SK-N-SH (cell line): Measurements from ENCODE around the gene ZNF865. TPM values are rescaled to one million over a fixed set of nuclear protein-coding genes. Genes with fewer than 3 reads are reported as not detected.

Source experiments
- CTCF ChIA-PET: fragments of 300-600, 350-600 bp; formaldehyde crosslinking; extraction: SDS; loops from one replicate; lab custom pipeline; 2021; lab: Yijun Ruan, JAX
- POLR2A ChIA-PET: fragments of 350-600 bp; sonication (Branson Sonifier 250); formaldehyde crosslinking; extraction: SDS; loops from one replicate; lab custom pipeline; 2020; ENCODE audit warnings: antibody characterized with exemption, inconsistent platforms; lab: Yijun Ruan, JAX
- DNase-seq: peaks from one replicate; pipeline ENCODE4 v3.0.0; 2012
- H2AFZ ChIP-seq: fragments of 200-600 bp; sonication (generic); 2 replicates; pipeline ENCODE4 v1.8.1; 2016; ENCODE audit warnings: antibody characterized with exemption, mild to moderate bottlenecking, low read depth
- H3F3A ChIP-seq: fragments of 200-600 bp; sonication (generic); replicated peaks from 2 replicates; pipeline ENCODE3; 2016; ENCODE audit warnings: antibody characterized with exemption, mild to moderate bottlenecking; ENCODE audit not compliant: insufficient read depth
- H3K27ac ChIP-seq, 2 experiments: fragments of 200-500 bp in 1 of 2; fragments of 200-600 bp in 1 of 2; sonication (Bioruptor generic) in 1 of 2; sonication (generic), shearing (Covaris generic) in 1 of 2; 2 replicates each; pipeline versions ENCODE4 v1.5.1 to v1.6.1; 2014 to 2016; ENCODE audit warnings: low read depth in 2 of 2, inconsistent platforms in 1 of 2, low read length in 1 of 2, mild to moderate bottlenecking in 1 of 2, mixed read lengths in 1 of 2
- H3K27me3 ChIP-seq: fragments of 200-600 bp; sonication (generic), shearing (Covaris generic); 2 replicates; pipeline ENCODE4 v1.6.1; 2016; ENCODE audit warnings: mixed run types; ENCODE audit not compliant: insufficient read depth
- H3K36me3 ChIP-seq, 2 experiments: fragments of 200-500 bp in 1 of 2; fragments of 200-600 bp in 1 of 2; sonication (Bioruptor generic) in 1 of 2; sonication (generic) in 1 of 2; replicated peaks in 1 of 2; 2 replicates each; pipeline versions ENCODE3 to v1.5.1; 2014 to 2016; ENCODE audit warnings: low read length in 1 of 2, mild to moderate bottlenecking in 1 of 2; ENCODE audit not compliant: insufficient read depth in 2 of 2, control insufficient read depth in 1 of 2
- H3K4me1 ChIP-seq, 2 experiments: fragments of 200-500 bp in 1 of 2; fragments of 200-600 bp in 1 of 2; sonication (Bioruptor generic) in 1 of 2; sonication (generic), shearing (Covaris generic) in 1 of 2; 2 replicates each; pipeline versions ENCODE4 v1.5.1 to v1.6.1; 2014 to 2016; ENCODE audit warnings: low read depth in 1 of 2, low read length in 1 of 2, mixed run types in 1 of 2; ENCODE audit not compliant: insufficient read depth in 2 of 2, control insufficient read depth in 1 of 2
- H3K4me2 ChIP-seq: fragments of 200-600 bp; sonication (generic), shearing (Covaris generic); 2 replicates; pipeline ENCODE4 v1.6.1; 2017; ENCODE audit warnings: mixed run types
- H3K4me3 ChIP-seq, 2 experiments: fragments of 200-500 bp in 1 of 2; fragments of 200-600 bp in 1 of 2; sonication (Bioruptor generic) in 1 of 2; sonication (generic), shearing (Covaris generic) in 1 of 2; 2 replicates each; pipeline versions ENCODE4 v1.5.1 to v1.8.1; 2014 to 2016; ENCODE audit warnings: low read depth in 2 of 2, inconsistent platforms in 1 of 2, low read length in 1 of 2, mild to moderate bottlenecking in 1 of 2, mixed read lengths in 1 of 2, moderate library complexity in 1 of 2
- H3K79me2 ChIP-seq: fragments of 200-600 bp; sonication (generic); 2 replicates; pipeline ENCODE4 v1.8.1; 2017; ENCODE audit warnings: mild to moderate bottlenecking; ENCODE audit not compliant: insufficient read depth
- H3K9ac ChIP-seq: fragments of 200-600 bp; sonication (generic); 2 replicates; pipeline ENCODE4 v1.6.1; 2017; ENCODE audit warnings: mixed run types
- H3K9me2 ChIP-seq: fragments of 200-600 bp; sonication (generic); 2 replicates; pipeline ENCODE4 v1.6.1; 2017; ENCODE audit warnings: mixed run types
- H3K9me3 ChIP-seq: fragments of 200-600 bp; sonication (generic); 2 replicates; pipeline ENCODE4 v1.6.1; 2017; ENCODE audit warnings: mixed run types, mild to moderate bottlenecking, moderate library complexity
- H4K20me1 ChIP-seq: fragments of 200-600 bp; sonication (generic); 2 replicates; pipeline ENCODE4 v1.6.1; 2017; ENCODE audit warnings: mild to moderate bottlenecking, mixed run types; ENCODE audit not compliant: insufficient read depth
- CHD2 ChIP-seq: fragments of 150-350 bp; IDR thresholded peaks from 2 replicates; pipeline ENCODE4 v1.6.1; 2018; ENCODE audit warnings: low read length; ENCODE audit not compliant: partially characterized antibody
- EP300 ChIP-seq, 2 experiments: IDR thresholded peaks; 2 replicates each; pipeline versions ENCODE4 v1.4.0 to v1.6.1; 2012; ENCODE audit warnings: borderline replicate concordance in 1 of 2, low read depth in 1 of 2, low read length in 1 of 2
- EZH2phosphoT487 ChIP-seq: fragments of 200-600 bp; sonication (generic); IDR thresholded peaks from 2 replicates; pipeline ENCODE4 v1.6.1; 2017; ENCODE audit warnings: low read depth, mixed run types, mild to moderate bottlenecking, antibody characterized with exemption, moderate library complexity, borderline replicate concordance
- FOSL2 ChIP-seq: IDR thresholded peaks from 2 replicates; pipeline ENCODE4 v1.4.0; 2012; ENCODE audit warnings: low read depth, mild to moderate bottlenecking, moderate library complexity, borderline replicate concordance
- FOXJ3 ChIP-seq: sonication (generic); formaldehyde crosslinking; IDR thresholded peaks from 2 replicates; pipeline ENCODE4 v1.5.1; 2020; ENCODE audit warnings: mild to moderate bottlenecking, missing genetic modification reagents
- JUND ChIP-seq: IDR thresholded peaks from 2 replicates; pipeline ENCODE4 v1.4.0; 2012
- MEF2A ChIP-seq: IDR thresholded peaks from 2 replicates; pipeline ENCODE4 v1.4.0; 2012; ENCODE audit warnings: low read depth, borderline replicate concordance
- MXI1 ChIP-seq: IDR thresholded peaks from 2 replicates; pipeline ENCODE4 v1.6.1; 2012; ENCODE audit warnings: mild to moderate bottlenecking, low read depth, low read length, improper control_type of control experiment
- NFIC ChIP-seq: IDR thresholded peaks from 2 replicates; pipeline ENCODE4 v1.4.0; 2012; ENCODE audit warnings: borderline replicate concordance
- NRF1 ChIP-seq: IDR thresholded peaks from 2 replicates; pipeline ENCODE4 v1.6.1; 2012; ENCODE audit warnings: low read depth, mild to moderate bottlenecking, low read length
- POLR2AphosphoS5 ChIP-seq: IDR thresholded peaks from 2 replicates; pipeline ENCODE4 v1.6.1; 2012; ENCODE audit warnings: low read depth, low read length
- RFX5 ChIP-seq: IDR thresholded peaks from 2 replicates; pipeline ENCODE4 v1.6.1; 2012; ENCODE audit warnings: mild to moderate bottlenecking, improper control_type of control experiment, low read length
- RXRA ChIP-seq: IDR thresholded peaks from 2 replicates; pipeline ENCODE4 v1.4.0; 2012; ENCODE audit warnings: low read depth, mild to moderate bottlenecking, borderline replicate concordance
- TAF1 ChIP-seq: IDR thresholded peaks from 2 replicates; pipeline ENCODE4 v1.6.1; 2012; ENCODE audit warnings: low read depth, mild to moderate bottlenecking, low read length, moderate library complexity, borderline replicate concordance
- TCF12 ChIP-seq: IDR thresholded peaks from 2 replicates; pipeline ENCODE4 v1.4.0; 2012
- TEAD4 ChIP-seq: IDR thresholded peaks from 2 replicates; pipeline ENCODE4 v1.4.0; 2012; ENCODE audit warnings: mild to moderate bottlenecking, borderline replicate concordance; ENCODE audit not compliant: insufficient read depth
- YY1 ChIP-seq: IDR thresholded peaks from 2 replicates; pipeline ENCODE4 v1.4.0; 2012; ENCODE audit warnings: low read depth, mild to moderate bottlenecking
- WGBS: methylation state at CpG from one replicate; pipeline ENCODE4 v1.1.6; 2017; ENCODE audit warnings: low lambda C conversion rate; 5-methylcytosine and 5-hydroxymethylcytosine counted together
- polyA plus RNA-seq, 3 experiments: library from polyadenylated mRNA; depleted of rRNA; stranded (reverse); fragments of >200 nt; gene quantifications; 2 replicates each; pipeline ENCODE4 v1.2.3, GENCODE V29; 2012
- TF ChIP-seq, protein P1 (sequence below): IDR thresholded peaks from 2 replicates; pipeline ENCODE4 v1.6.1; 2012; ENCODE audit warnings: mild to moderate bottlenecking, low read depth, low read length, moderate library complexity
- TF ChIP-seq, protein P2 (sequence below): IDR thresholded peaks from 2 replicates; pipeline ENCODE4 v1.4.0; 2012; ENCODE audit warnings: low read depth, borderline replicate concordance
- TF ChIP-seq, protein P3 (sequence below): fragments of 150-350 bp; IDR thresholded peaks from 2 replicates; pipeline ENCODE4 v1.6.1; 2016; ENCODE audit warnings: mild to moderate bottlenecking, low read depth, low read length
- TF ChIP-seq, protein P4 (sequence below): fragments of 150-350 bp; IDR thresholded peaks from 2 replicates; pipeline ENCODE4 v1.6.1; 2017; ENCODE audit warnings: antibody characterized with exemption, low read length, low read depth, borderline replicate concordance

Gene ZNF865
- polyA plus RNA-seq, 1 of the 3 experiments (the other 2 are of a cell fraction), result 5.0 TPM

DNA sequence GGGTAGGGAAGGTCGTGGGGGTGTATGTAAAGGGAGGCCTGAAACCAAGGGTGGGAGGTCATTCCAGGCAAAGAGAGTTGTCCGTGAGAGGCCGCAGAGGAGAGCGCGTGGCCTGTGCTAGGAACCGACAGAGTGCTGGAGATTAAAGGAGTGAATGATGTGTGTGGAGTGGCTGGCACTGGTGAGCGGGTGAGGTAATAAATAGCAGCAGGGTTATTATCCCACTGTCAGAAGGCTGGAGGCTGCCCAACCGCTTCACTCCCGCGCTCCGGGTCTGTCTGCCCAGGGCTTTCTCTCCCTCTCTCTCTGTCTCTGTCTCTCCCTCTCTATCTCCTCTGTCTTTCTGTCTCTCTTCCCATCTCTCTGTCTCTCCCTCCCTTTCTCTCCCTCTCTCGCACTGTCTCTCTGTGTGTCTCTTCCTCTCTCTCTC is 42.2 kb upstream of the ZNF865 start:
- H3K4me2 ChIP-seq, result no peak overlapping the region
- ChIA-PET CTCF (no interaction called here), POLR2A (no interaction called here)
- no peak overlapping the region for H3K27ac ChIP-seq
- no peaks in the 10 kb centered on the region for H3K4me1 ChIP-seq
- no peak overlapping the region for H3K4me3 ChIP-seq
- H3K9me2 ChIP-seq, result no peaks in the 10 kb centered on the region
- H3F3A ChIP-seq, result no peaks in the 10 kb centered on the region
- H2AFZ ChIP-seq, result no peak overlapping the region
- H3K36me3 ChIP-seq, result no peaks in the 10 kb centered on the region
- H3K9me3 ChIP-seq, result no peaks in the 10 kb centered on the region
- H3K79me2 ChIP-seq, result no peaks in the 10 kb centered on the region
- DNase-seq, result peak; percentile 46
- H4K20me1 ChIP-seq, result no peaks in the 10 kb centered on the region
- TF ChIP-seq, protein P1, sequence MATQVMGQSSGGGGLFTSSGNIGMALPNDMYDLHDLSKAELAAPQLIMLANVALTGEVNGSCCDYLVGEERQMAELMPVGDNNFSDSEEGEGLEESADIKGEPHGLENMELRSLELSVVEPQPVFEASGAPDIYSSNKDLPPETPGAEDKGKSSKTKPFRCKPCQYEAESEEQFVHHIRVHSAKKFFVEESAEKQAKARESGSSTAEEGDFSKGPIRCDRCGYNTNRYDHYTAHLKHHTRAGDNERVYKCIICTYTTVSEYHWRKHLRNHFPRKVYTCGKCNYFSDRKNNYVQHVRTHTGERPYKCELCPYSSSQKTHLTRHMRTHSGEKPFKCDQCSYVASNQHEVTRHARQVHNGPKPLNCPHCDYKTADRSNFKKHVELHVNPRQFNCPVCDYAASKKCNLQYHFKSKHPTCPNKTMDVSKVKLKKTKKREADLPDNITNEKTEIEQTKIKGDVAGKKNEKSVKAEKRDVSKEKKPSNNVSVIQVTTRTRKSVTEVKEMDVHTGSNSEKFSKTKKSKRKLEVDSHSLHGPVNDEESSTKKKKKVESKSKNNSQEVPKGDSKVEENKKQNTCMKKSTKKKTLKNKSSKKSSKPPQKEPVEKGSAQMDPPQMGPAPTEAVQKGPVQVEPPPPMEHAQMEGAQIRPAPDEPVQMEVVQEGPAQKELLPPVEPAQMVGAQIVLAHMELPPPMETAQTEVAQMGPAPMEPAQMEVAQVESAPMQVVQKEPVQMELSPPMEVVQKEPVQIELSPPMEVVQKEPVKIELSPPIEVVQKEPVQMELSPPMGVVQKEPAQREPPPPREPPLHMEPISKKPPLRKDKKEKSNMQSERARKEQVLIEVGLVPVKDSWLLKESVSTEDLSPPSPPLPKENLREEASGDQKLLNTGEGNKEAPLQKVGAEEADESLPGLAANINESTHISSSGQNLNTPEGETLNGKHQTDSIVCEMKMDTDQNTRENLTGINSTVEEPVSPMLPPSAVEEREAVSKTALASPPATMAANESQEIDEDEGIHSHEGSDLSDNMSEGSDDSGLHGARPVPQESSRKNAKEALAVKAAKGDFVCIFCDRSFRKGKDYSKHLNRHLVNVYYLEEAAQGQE, result no peak
- no peak for TF ChIP-seq POLR2AphosphoS5
- no peak for TF ChIP-seq RXRA
- no peak for TF ChIP-seq MEF2A
- 73% methylated on average over 12 of the region's 12 CpGs for WGBS
- H3K9ac ChIP-seq, result no peak overlapping the region
- no peaks in the 10 kb centered on the region for H3K27me3 ChIP-seq

DNA sequence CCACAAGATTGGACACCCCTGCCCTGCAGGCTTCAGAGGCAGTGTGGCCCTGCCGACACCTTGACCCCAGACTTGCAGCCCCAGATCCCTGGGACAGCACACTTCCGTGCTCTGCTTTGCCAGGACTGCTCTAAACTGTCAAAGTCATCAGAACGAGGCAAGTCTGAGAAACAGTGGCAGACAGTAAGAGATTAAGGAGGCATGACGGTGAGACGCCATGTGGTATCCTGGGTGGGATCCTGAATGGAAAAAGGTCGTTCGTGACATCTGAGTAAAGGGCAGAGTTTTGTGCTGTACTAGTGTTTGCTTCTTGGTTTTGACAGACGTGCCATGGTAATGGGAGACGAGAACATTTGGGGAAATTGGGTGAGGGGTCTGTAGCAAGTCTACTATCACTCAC is 38.6 kb upstream of the ZNF865 start:
- WGBS, result 36% methylated on average over 9 of the region's 9 CpGs
- Histone ChIP-seq H3K9me3 (no peaks in the 10 kb centered on the region), H3K4me1 (no peaks in the 10 kb centered on the region), H3K36me3 (no peaks in the 10 kb centered on the region), H3K27me3 (no peaks in the 10 kb centered on the region), H3F3A (no peaks in the 10 kb centered on the region), H4K20me1 (no peaks in the 10 kb centered on the region), H3K27ac (no peak overlapping the region), H3K4me3 (no peak overlapping the region), H3K9me2 (no peaks in the 10 kb centered on the region), H2AFZ (no peak overlapping the region), H3K4me2 (no peak overlapping the region), H3K9ac (no peak overlapping the region), H3K79me2 (no peaks in the 10 kb centered on the region)
- DNase-seq, result no peak
- POLR2A ChIA-PET, result no interaction called here
- TF ChIP-seq, protein P2, sequence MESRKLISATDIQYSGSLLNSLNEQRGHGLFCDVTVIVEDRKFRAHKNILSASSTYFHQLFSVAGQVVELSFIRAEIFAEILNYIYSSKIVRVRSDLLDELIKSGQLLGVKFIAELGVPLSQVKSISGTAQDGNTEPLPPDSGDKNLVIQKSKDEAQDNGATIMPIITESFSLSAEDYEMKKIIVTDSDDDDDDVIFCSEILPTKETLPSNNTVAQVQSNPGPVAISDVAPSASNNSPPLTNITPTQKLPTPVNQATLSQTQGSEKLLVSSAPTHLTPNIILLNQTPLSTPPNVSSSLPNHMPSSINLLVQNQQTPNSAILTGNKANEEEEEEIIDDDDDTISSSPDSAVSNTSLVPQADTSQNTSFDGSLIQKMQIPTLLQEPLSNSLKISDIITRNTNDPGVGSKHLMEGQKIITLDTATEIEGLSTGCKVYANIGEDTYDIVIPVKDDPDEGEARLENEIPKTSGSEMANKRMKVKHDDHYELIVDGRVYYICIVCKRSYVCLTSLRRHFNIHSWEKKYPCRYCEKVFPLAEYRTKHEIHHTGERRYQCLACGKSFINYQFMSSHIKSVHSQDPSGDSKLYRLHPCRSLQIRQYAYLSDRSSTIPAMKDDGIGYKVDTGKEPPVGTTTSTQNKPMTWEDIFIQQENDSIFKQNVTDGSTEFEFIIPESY, result no peak
- TF ChIP-seq TEAD4 (no peak), NRF1 (no peak), JUND (no peak), TCF12 (no peak), RFX5 (no peak), FOSL2 (no peak), MXI1 (no peak), EZH2phosphoT487 (no peak), RXRA (no peak), NFIC (no peak), TAF1 (no peak), YY1 (no peak), EP300 (IDR thresholded peaks at IDR 0.05; ENCODE audit: borderline replicate concordance in 1 of 2, low read depth in 1 of 2, low read length in 1 of 2) (no peak), FOXJ3 (CRISPR knock-in tag) (no peak), CHD2 (no peak)
- TF ChIP-seq, protein P3, sequence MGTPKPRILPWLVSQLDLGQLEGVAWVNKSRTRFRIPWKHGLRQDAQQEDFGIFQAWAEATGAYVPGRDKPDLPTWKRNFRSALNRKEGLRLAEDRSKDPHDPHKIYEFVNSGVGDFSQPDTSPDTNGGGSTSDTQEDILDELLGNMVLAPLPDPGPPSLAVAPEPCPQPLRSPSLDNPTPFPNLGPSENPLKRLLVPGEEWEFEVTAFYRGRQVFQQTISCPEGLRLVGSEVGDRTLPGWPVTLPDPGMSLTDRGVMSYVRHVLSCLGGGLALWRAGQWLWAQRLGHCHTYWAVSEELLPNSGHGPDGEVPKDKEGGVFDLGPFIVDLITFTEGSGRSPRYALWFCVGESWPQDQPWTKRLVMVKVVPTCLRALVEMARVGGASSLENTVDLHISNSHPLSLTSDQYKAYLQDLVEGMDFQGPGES, result no peak
- TF ChIP-seq, protein P4, sequence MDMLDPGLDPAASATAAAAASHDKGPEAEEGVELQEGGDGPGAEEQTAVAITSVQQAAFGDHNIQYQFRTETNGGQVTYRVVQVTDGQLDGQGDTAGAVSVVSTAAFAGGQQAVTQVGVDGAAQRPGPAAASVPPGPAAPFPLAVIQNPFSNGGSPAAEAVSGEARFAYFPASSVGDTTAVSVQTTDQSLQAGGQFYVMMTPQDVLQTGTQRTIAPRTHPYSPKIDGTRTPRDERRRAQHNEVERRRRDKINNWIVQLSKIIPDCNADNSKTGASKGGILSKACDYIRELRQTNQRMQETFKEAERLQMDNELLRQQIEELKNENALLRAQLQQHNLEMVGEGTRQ, result no peak
- CTCF ChIA-PET, result interaction anchor here (1.2 kb wide), 1 partner anchor 14 kb away, joined by 3 read pairs; the partner anchor contains the start of gene ZNF579
